ENCODE data around the gene LETMD1.

LETMD1 gene

DNA sequence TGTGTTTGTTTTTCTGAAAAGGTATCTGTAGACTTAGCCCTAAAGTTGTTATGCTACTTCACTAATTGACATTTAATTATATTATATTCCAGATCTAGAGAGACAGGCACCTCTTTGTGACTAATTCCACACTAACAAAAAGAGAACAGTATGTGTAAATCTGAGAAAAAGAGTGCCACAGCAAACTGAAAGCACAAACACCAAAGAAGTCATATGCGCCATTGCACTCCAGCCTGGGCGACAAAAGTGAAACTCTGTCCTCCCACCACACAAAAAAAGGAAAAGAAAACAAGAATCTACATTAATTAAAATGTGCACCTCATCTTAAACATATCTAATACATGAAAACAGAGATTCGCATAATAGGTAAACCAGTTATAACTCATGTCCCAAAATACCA lies 39.7 kb downstream of the LETMD1 start:
- Histone ChIP-seq H3K27ac (ENCODE audit: low read depth, low read length) (no peak overlapping the region), H3K4me3 (ENCODE audit: insufficient read depth, low read length, poor library complexity, severe bottlenecking) (no peak overlapping the region), H3K9me3 (ENCODE audit: insufficient read depth, low read length) (no peaks in the 10 kb centered on the region), H4K20me1 (ENCODE audit: low read depth, low read length) (no peaks in the 10 kb centered on the region), H3F3A (ENCODE audit: insufficient read depth) (0 out of 2 replicates have a peak, but pooled peaks cover 8% of the 10 kb centered on the region), H3K9me2 (replicated peaks; ENCODE audit: insufficient read depth, low read length) (no peaks in the 10 kb centered on the region), H3K79me2 (ENCODE audit: insufficient read depth, low read length) (no peaks in the 10 kb centered on the region), H3K9ac (ENCODE audit: low read length) (no peak overlapping the region), H2AFZ (ENCODE audit: low read depth, low read length, severe bottlenecking) (no peak overlapping the region), H3K27me3 (ENCODE audit: low read length) (no peaks in the 10 kb centered on the region), H3K4me2 (ENCODE audit: low read depth, low read length, poor library complexity, severe bottlenecking) (no peak overlapping the region), H3K36me3 (ENCODE audit: low read length) (no peaks in the 10 kb centered on the region)
- TF ChIP-seq EZH2phosphoT487 (conservative IDR thresholded peaks at IDR 0.05; ENCODE audit: low read length): no peak
- TF ChIP-seq, protein P1, sequence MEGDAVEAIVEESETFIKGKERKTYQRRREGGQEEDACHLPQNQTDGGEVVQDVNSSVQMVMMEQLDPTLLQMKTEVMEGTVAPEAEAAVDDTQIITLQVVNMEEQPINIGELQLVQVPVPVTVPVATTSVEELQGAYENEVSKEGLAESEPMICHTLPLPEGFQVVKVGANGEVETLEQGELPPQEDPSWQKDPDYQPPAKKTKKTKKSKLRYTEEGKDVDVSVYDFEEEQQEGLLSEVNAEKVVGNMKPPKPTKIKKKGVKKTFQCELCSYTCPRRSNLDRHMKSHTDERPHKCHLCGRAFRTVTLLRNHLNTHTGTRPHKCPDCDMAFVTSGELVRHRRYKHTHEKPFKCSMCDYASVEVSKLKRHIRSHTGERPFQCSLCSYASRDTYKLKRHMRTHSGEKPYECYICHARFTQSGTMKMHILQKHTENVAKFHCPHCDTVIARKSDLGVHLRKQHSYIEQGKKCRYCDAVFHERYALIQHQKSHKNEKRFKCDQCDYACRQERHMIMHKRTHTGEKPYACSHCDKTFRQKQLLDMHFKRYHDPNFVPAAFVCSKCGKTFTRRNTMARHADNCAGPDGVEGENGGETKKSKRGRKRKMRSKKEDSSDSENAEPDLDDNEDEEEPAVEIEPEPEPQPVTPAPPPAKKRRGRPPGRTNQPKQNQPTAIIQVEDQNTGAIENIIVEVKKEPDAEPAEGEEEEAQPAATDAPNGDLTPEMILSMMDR (IDR thresholded peaks at IDR 0.05; ENCODE audit: insufficient read depth, low read length, poor library complexity, severe bottlenecking): no peak

DNA sequence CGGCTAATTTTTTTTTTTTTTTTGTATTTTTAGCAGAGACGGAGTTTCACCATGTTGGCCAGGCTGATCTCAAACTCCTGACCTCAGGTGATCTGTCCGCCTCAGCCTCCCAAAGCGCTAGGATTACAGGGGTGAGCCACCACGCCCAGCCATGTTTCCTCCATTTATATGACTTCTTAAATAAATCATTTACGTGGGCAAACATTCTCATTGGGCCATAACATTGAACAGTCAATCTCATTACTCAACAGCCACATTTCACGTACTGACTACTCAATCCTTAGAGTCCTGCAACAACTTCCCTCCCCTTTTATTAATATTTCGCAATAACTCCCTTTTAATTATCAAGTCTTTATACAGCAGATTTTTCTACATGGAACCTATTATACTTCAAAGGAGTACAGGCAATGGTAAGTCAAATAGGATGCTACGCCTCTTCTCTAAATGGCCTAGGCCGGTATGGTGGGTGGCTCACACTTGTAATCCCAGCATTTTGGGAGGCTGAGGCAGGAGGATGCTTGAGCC lies 42.6 kb downstream of the LETMD1 start:
- Histone ChIP-seq H4K20me1 (ENCODE audit: low read depth, low read length) (no peaks in the 10 kb centered on the region), H3K27ac (ENCODE audit: low read depth, low read length) (no peak overlapping the region), H3K79me2 (ENCODE audit: insufficient read depth, low read length) (no peaks in the 10 kb centered on the region), H3K9ac (ENCODE audit: low read length) (no peak overlapping the region), H3K4me3 (ENCODE audit: insufficient read depth, low read length, poor library complexity, severe bottlenecking) (no peak overlapping the region), H2AFZ (ENCODE audit: low read depth, low read length, severe bottlenecking) (no peak overlapping the region), H3K36me3 (ENCODE audit: low read length) (peaks cover 6% of the 10 kb centered on the region; the same call in 1 of the 2 replicates), H3K9me2 (replicated peaks; ENCODE audit: insufficient read depth, low read length) (no peaks in the 10 kb centered on the region), H3F3A (ENCODE audit: insufficient read depth) (0 out of 2 replicates have a peak, but pooled peaks cover 4% of the 10 kb centered on the region), H3K27me3 (ENCODE audit: low read length) (no peaks in the 10 kb centered on the region), H3K4me2 (ENCODE audit: low read depth, low read length, poor library complexity, severe bottlenecking) (no peak overlapping the region), H3K9me3 (ENCODE audit: insufficient read depth, low read length) (no peaks in the 10 kb centered on the region)
- TF ChIP-seq EZH2phosphoT487 (conservative IDR thresholded peaks at IDR 0.05; ENCODE audit: low read length): no peak
- TF ChIP-seq, protein P1 (IDR thresholded peaks at IDR 0.05; ENCODE audit: insufficient read depth, low read length, poor library complexity, severe bottlenecking): no peak

DNA sequence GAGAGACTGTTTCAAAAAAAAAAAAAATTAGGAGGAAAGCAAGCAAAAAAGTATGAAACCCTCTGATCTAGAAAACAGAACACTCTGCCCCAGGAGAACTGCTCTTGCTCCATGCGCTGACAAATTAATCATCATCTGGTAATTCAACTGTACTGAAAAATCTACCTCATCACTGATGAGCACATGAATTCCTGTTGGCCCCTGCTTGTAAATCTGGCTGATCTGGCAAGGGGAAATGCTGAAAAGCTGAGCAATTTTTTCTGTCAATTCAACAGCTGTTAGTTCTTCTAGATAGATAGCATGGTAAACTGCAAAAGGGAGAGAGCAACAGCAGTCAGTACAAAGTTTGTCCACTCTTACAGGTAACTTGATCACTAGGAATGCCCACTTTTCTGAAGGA lies 50.5 kb downstream of the LETMD1 start:
- Histone ChIP-seq H3K27ac (ENCODE audit: low read depth, low read length) (no peak overlapping the region), H3K9me2 (replicated peaks; ENCODE audit: insufficient read depth, low read length) (no peaks in the 10 kb centered on the region), H3K79me2 (ENCODE audit: insufficient read depth, low read length) (no peaks in the 10 kb centered on the region), H3K27me3 (ENCODE audit: low read length) (no peaks in the 10 kb centered on the region), H3K4me2 (ENCODE audit: low read depth, low read length, poor library complexity, severe bottlenecking) (no peak overlapping the region), H3K9me3 (ENCODE audit: insufficient read depth, low read length) (no peaks in the 10 kb centered on the region), H3F3A (ENCODE audit: insufficient read depth) (no peaks in the 10 kb centered on the region), H2AFZ (ENCODE audit: low read depth, low read length, severe bottlenecking) (no peak overlapping the region), H4K20me1 (ENCODE audit: low read depth, low read length) (no peaks in the 10 kb centered on the region), H3K9ac (ENCODE audit: low read length) (no peak overlapping the region), H3K4me3 (ENCODE audit: insufficient read depth, low read length, poor library complexity, severe bottlenecking) (no peak overlapping the region), H3K36me3 (ENCODE audit: low read length) (peaks cover 18% of the 10 kb centered on the region; the same call in 1 of the 2 replicates)
- TF ChIP-seq EZH2phosphoT487 (conservative IDR thresholded peaks at IDR 0.05; ENCODE audit: low read length): no peak
- TF ChIP-seq, protein P1 (IDR thresholded peaks at IDR 0.05; ENCODE audit: insufficient read depth, low read length, poor library complexity, severe bottlenecking): no peak
